SU-DHL-6 (cell line): ENCODE measurements around the gene KAZN.

ENCODE experiments used
- H2AFZ ChIP-seq: fragments of 200-600 bp; sonication (generic); 2 replicates; pipeline ENCODE4 v1.6.1; 2014; ENCODE audit warnings: low read depth, mild to moderate bottlenecking, moderate library complexity, mixed read lengths, antibody characterized with exemption, low read length; ENCODE audit not compliant: severe bottlenecking
- H3F3A ChIP-seq: fragments of 200-600 bp; shearing (Covaris generic); 2 replicates; pipeline ENCODE4 v1.6.0; 2016; ENCODE audit warnings: antibody characterized with exemption, mild to moderate bottlenecking; ENCODE audit not compliant: insufficient read depth
- H3K27ac ChIP-seq: fragments of 200-600 bp; sonication (generic); 2 replicates; pipeline ENCODE4 v1.5.1; 2016; ENCODE audit warnings: low read depth, mild to moderate bottlenecking, low read length, moderate library complexity, mixed read lengths
- H3K27me3 ChIP-seq: fragments of 200-600 bp; sonication (generic), shearing (Covaris generic); 2 replicates; pipeline ENCODE4 v1.6.0; 2014; ENCODE audit warnings: mild to moderate bottlenecking, low read length
- H3K36me3 ChIP-seq: fragments of 200-600 bp; sonication (generic); 2 replicates; pipeline ENCODE4 v1.6.1; 2014; ENCODE audit warnings: mild to moderate bottlenecking, low read length, mixed read lengths
- H3K4me2 ChIP-seq: fragments of 300-600, 200-600 bp; shearing (Covaris generic), sonication (generic); 2 replicates; pipeline ENCODE4 v1.6.0; 2014; ENCODE audit warnings: low read length, low read depth, mild to moderate bottlenecking; ENCODE audit not compliant: poor library complexity, severe bottlenecking
- H3K4me3 ChIP-seq: fragments of 200-600 bp; sonication (generic); 2 replicates; pipeline ENCODE4 v1.5.1; 2014; ENCODE audit warnings: antibody characterized with exemption, low read length, mild to moderate bottlenecking, mixed read lengths; ENCODE audit not compliant: insufficient read depth, poor library complexity, severe bottlenecking
- H3K79me2 ChIP-seq: fragments of 200-600 bp; sonication (generic); 2 replicates; pipeline ENCODE4 v1.6.1; 2014; ENCODE audit warnings: mild to moderate bottlenecking, low read length, moderate library complexity; ENCODE audit not compliant: insufficient read depth
- H3K9ac ChIP-seq: fragments of 200-600 bp; sonication (generic); 2 replicates; pipeline ENCODE4 v1.7.0; 2014; ENCODE audit warnings: mild to moderate bottlenecking, low read length
- H3K9me2 ChIP-seq: fragments of 200-600 bp; sonication (generic); replicated peaks from 2 replicates; pipeline ENCODE4 v1.6.1; 2014; ENCODE audit warnings: low read length; ENCODE audit not compliant: insufficient read depth
- H3K9me3 ChIP-seq: fragments of 200-600 bp; sonication (generic); 2 replicates; pipeline ENCODE4 v1.6.1; 2014; ENCODE audit warnings: low read length, mixed read lengths; ENCODE audit not compliant: insufficient read depth
- H4K20me1 ChIP-seq: fragments of 200-600 bp; sonication (generic); 2 replicates; pipeline ENCODE4 v1.6.1; 2014; ENCODE audit warnings: low read depth, mild to moderate bottlenecking, antibody characterized with exemption, low read length, moderate library complexity, mixed read lengths
- CTCF ChIP-seq: fragments of 200-600 bp; sonication (generic); IDR thresholded peaks from one replicate; pipeline ENCODE4 v1.5.1; 2017; ENCODE audit warnings: antibody characterized with exemption, mild to moderate bottlenecking, low read length, moderate library complexity; ENCODE audit not compliant: insufficient read depth, poor library complexity, severe bottlenecking
- EZH2phosphoT487 ChIP-seq: fragments of 200-600 bp; sonication (generic), shearing (Covaris generic); conservative IDR thresholded peaks from 2 replicates; pipeline ENCODE4 v1.6.1; 2018; ENCODE audit warnings: mild to moderate bottlenecking, antibody characterized with exemption, low read length, moderate library complexity, mixed read lengths

Gene KAZN

GRCh38 chr1:14996133-14997050 is 397.9 kb downstream of the KAZN start:
- Histone ChIP-seq H3F3A (no peaks in the 10 kb centered on the region), H3K4me2 (no peak overlapping the region), H2AFZ (no peak overlapping the region), H3K27me3 (no peaks in the 10 kb centered on the region), H3K9me2 (no peaks in the 10 kb centered on the region), H4K20me1 (no peaks in the 10 kb centered on the region), H3K79me2 (no peaks in the 10 kb centered on the region), H3K4me3 (no peak overlapping the region), H3K27ac (no peak overlapping the region), H3K9me3 (no peaks in the 10 kb centered on the region), H3K9ac (no peak overlapping the region), H3K36me3 (no peaks in the 10 kb centered on the region)
- TF ChIP-seq CTCF (no peak), EZH2phosphoT487 (no peak)

- Histone ChIP-seq H3K27ac (no peak overlapping the region), H3K9me2 (no peaks in the 10 kb centered on the region), H3K27me3 (no peaks in the 10 kb centered on the region), H3K4me3 (no peak overlapping the region), H2AFZ (no peak overlapping the region), H3K79me2 (no peaks in the 10 kb centered on the region), H3F3A (no peaks in the 10 kb centered on the region), H4K20me1 (no peaks in the 10 kb centered on the region), H3K36me3 (no peaks in the 10 kb centered on the region), H3K9ac (no peak overlapping the region), H3K4me2 (no peak overlapping the region), H3K9me3 (no peaks in the 10 kb centered on the region)
- no peak for TF ChIP-seq CTCF
- TF ChIP-seq EZH2phosphoT487, result no peak
These were observed 399.3 kb downstream of the KAZN start for GRCh38 chr1:14997646-14998276.

- Histone ChIP-seq H3K9me2 (no peaks in the 10 kb centered on the region), H3K9me3 (no peaks in the 10 kb centered on the region), H3K9ac (no peak overlapping the region), H3K4me2 (no peak overlapping the region), H2AFZ (no peak overlapping the region), H3K27ac (no peak overlapping the region), H3K4me3 (no peak overlapping the region), H4K20me1 (no peaks in the 10 kb centered on the region), H3K27me3 (no peaks in the 10 kb centered on the region), H3F3A (no peaks in the 10 kb centered on the region), H3K36me3 (no peaks in the 10 kb centered on the region), H3K79me2 (no peaks in the 10 kb centered on the region)
- no peak for TF ChIP-seq CTCF
- TF ChIP-seq EZH2phosphoT487, result no peak
These were observed 401.0 kb downstream of the KAZN start for GRCh38 chr1:14999441-14999840.
